ENCODE measurements around the gene CSNK1G2. TPM values are rescaled to one million over a fixed set of nuclear protein-coding genes. Genes with fewer than 3 reads are reported as not detected.

The CSNK1G2 gene
- total and polyA plus RNA-seq, 11 donors, result 18.2 to 42.7 (median 24.6) TPM

DNA sequence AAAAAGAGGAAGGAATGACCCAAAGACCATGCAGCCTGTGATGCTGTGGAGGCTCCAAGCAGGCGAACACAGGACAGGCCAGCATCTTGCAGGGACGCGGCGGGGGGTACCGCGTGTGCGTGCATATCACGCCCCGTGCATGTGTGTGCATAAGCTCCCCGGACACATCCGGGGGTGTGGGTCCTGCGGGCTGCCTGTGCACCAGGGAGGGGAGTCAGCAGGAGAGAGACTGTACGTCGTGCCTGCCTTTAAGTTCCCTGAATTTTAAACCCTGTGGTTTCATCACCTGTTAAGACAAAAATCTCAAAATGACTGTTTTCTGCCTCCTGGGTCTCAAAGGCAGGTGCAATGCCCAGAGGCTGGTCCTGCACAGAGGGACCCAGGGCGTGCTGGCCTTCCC, 19.1 kb upstream of the CSNK1G2 start:
- H3K27ac ChIP-seq, result no peak overlapping the region
- DNase-seq (no peak), ATAC-seq (no peak)
- no peak overlapping the region for H3K4me3 ChIP-seq
- peaks cover 0 to 72% (median 50%) of the 10 kb centered on the region in 9 donors for H3K36me3 ChIP-seq
- H3K27me3 ChIP-seq, result no peaks in the 10 kb centered on the region
- WGBS, 4 donors, result 92 to 96% (median 94%) methylated on average over 15 of the region's 15 CpGs
- TF ChIP-seq POLR2A (IDR thresholded peaks at IDR 0.05) (no peak), CTCF (IDR thresholded peaks at IDR 0.05) (no peak)
- H3K4me1 ChIP-seq, result peaks cover 0 to 5% (median 0%) of the 10 kb centered on the region in 12 donors
- H3K9me3 ChIP-seq, result peaks cover 0 to 2% (median 0%) of the 10 kb centered on the region in 12 donors
- intact Hi-C loops (cut with DNase I), result loop anchor here in 1 of 10 donors (10.0 kb wide), 1 partner anchor 393 kb away; no protein-coding TSS in a partner anchor

GRCh38 chr19:1922803-1923202, 18.2 kb upstream of the CSNK1G2 start:
- Histone ChIP-seq H3K36me3 (peaks cover 0 to 70% (median 50%) of the 10 kb centered on the region in 9 donors), H3K9me3 (peaks cover 0 to 2% (median 0%) of the 10 kb centered on the region in 12 donors), H3K4me3 (no peak overlapping the region), H3K27me3 (no peaks in the 10 kb centered on the region), H3K27ac (peak overlapping the region in 1 of 12 donors; percentile 65), H3K4me1 (peaks cover 0 to 5% (median 0%) of the 10 kb centered on the region in 12 donors)
- WGBS, 4 donors, result 93 to 100% (median 95%) methylated on average over 16 to 23 of the region's 23 CpGs
- intact Hi-C loops (cut with DNase I), result loop anchor here in 1 of 10 donors (10.0 kb wide), 1 partner anchor 392 kb away; no protein-coding TSS in a partner anchor
- TF ChIP-seq CTCF (IDR thresholded peaks at IDR 0.05), result no peak
- no peak for TF ChIP-seq POLR2A (IDR thresholded peaks at IDR 0.05)
- DNase-seq (no peak), ATAC-seq (no peak)

DNA sequence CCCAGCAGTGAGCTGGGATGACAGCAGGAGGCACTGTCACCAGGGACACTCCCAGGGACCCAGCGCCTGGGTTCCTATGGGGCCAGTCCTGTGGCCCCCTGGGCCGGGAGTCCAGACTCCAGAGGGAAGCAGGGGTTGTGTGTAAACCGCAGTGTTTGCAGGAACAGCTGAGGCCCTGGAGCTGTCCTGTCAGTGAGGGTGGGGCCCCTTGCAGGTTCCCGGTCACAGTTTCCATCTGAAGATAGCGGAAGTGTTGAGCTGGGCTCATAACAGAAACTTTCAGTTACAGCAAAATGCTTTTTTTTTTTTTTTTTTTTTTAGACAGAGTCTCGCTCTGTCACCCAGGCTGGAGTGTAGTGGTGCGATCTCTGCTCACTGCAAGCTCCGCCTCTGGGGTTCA, 17.7 kb upstream of the CSNK1G2 start:
- peaks cover 0 to 2% (median 0%) of the 10 kb centered on the region in 12 donors for H3K9me3 ChIP-seq
- H3K4me3 ChIP-seq, result no peak overlapping the region
- peaks cover 0 to 64% (median 46%) of the 10 kb centered on the region in 9 donors for H3K36me3 ChIP-seq
- no peak for DNase-seq
- H3K27ac ChIP-seq, result peak overlapping the region in 1 of 12 donors; percentile 65
- peak in 3 of 4 donors; percentile 18 to 43 (median 40) for ATAC-seq
- TF ChIP-seq POLR2A (IDR thresholded peaks at IDR 0.05) (no peak), CTCF (IDR thresholded peaks at IDR 0.05) (no peak)
- peaks cover 0 to 5% (median 0%) of the 10 kb centered on the region in 12 donors for H3K4me1 ChIP-seq
- 90 to 96% (median 91%) methylated on average over 8 of the region's 8 CpGs for WGBS, 4 donors
- intact Hi-C loops (cut with DNase I), result loop anchor here in 1 of 10 donors (10.0 kb wide), 1 partner anchor 391 kb away; no protein-coding TSS in a partner anchor
- H3K27me3 ChIP-seq, result no peaks in the 10 kb centered on the region

DNA sequence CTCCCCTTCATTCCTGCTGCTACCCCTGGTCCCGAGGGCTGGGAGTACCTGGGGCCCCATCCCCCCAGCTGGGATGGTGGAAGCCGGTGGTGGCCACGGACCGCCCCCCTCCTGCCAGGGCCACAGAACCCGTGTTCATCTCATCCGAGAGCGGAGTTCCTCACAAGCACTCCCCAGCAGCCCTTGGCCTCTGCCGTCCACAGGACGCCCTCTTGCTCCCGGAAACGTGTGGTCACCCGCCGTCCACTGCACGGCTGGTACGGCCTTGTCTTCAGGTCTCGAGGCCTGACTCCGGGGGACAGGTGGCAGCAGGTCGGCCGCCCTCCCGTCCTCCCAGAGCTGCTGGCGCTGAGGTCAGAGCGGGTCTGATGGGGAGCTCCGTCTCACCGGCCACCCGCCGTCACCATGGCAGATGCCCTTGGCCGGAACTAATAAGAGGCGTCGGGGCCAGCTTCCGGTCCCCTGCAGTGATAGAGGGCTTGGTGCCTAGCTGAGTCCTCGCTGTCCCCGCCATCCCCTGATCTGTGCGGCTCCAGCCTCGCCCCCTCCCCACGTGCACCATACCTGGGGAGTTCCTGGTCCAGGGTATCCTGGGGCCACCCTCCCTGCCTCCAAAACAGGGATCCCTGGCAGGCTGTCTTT, 16.5 kb upstream of the CSNK1G2 start:
- Histone ChIP-seq H3K9me3 (peaks cover 0 to 2% (median 0%) of the 10 kb centered on the region in 12 donors), H3K27me3 (no peaks in the 10 kb centered on the region), H3K4me3 (no peak overlapping the region), H3K4me1 (peaks cover 0 to 12% (median 3%) of the 10 kb centered on the region in 12 donors), H3K36me3 (peaks cover 0 to 53% (median 36%) of the 10 kb centered on the region in 9 donors), H3K27ac (no peak overlapping the region)
- ATAC-seq, result no peak
- no peak for TF ChIP-seq CTCF (IDR thresholded peaks at IDR 0.05)
- no peak for TF ChIP-seq POLR2A (IDR thresholded peaks at IDR 0.05)
- intact Hi-C loops (cut with DNase I), result loop anchor here in 1 of 10 donors (10.0 kb wide), 1 partner anchor 390 kb away; no protein-coding TSS in a partner anchor
- 93 to 94% (median 93%) methylated on average over 33 to 35 of the region's 35 CpGs for WGBS, 4 donors
- DNase-seq, result no peak
